Measurements from ENCODE around the gene SIRT5.

Gene SIRT5

DNA sequence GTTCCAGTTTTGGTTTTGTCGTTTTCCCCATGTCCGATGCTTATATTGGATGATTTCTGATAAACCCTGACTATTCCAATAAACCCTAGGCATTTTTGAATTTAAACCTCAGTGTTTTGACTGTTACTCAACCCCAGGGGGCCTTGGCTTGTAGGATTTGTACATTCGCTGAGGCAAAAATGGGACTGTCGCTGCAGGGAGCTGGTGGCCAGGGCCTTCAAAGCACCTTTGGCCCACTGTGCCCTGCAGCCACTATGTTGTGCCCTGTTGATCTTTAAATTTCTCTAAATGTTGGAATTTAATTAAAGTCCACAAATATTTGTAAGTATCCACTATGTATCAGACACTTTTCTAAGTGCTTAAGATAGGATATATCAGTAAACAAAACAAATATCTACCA is 31.2 kb downstream of the SIRT5 start:
- no peak overlapping the region for H2AFZ ChIP-seq (ENCODE audit: low read length)
- H3K9ac ChIP-seq (ENCODE audit: low read depth, low read length, poor library complexity, severe bottlenecking): no peak overlapping the region
- no peak overlapping the region for H3K4me3 ChIP-seq (ENCODE audit: low read length, poor library complexity, severe bottlenecking)
- no peaks in the 10 kb centered on the region for H3K36me3 ChIP-seq (ENCODE audit: insufficient read depth, low read length)
- H3K79me2 ChIP-seq (ENCODE audit: insufficient read depth, low read length): no peaks in the 10 kb centered on the region
- no peaks in the 10 kb centered on the region for H3K4me1 ChIP-seq (ENCODE audit: insufficient read depth, low read length, poor library complexity, severe bottlenecking)
- TF ChIP-seq, protein P1, sequence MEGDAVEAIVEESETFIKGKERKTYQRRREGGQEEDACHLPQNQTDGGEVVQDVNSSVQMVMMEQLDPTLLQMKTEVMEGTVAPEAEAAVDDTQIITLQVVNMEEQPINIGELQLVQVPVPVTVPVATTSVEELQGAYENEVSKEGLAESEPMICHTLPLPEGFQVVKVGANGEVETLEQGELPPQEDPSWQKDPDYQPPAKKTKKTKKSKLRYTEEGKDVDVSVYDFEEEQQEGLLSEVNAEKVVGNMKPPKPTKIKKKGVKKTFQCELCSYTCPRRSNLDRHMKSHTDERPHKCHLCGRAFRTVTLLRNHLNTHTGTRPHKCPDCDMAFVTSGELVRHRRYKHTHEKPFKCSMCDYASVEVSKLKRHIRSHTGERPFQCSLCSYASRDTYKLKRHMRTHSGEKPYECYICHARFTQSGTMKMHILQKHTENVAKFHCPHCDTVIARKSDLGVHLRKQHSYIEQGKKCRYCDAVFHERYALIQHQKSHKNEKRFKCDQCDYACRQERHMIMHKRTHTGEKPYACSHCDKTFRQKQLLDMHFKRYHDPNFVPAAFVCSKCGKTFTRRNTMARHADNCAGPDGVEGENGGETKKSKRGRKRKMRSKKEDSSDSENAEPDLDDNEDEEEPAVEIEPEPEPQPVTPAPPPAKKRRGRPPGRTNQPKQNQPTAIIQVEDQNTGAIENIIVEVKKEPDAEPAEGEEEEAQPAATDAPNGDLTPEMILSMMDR (conservative IDR thresholded peaks at IDR 0.05; ENCODE audit: low read length): no peak
- no peak for TF ChIP-seq EZH2phosphoT487 (IDR thresholded peaks at IDR 0.05; ENCODE audit: borderline replicate concordance)
- H3K9me2 ChIP-seq (replicated peaks; ENCODE audit: low read depth, low read length): no peaks in the 10 kb centered on the region
- H4K20me1 ChIP-seq (ENCODE audit: insufficient read depth, low read length, poor library complexity, severe bottlenecking): no peaks in the 10 kb centered on the region
- H3K27me3 ChIP-seq (ENCODE audit: insufficient read depth, low read length, poor library complexity, severe bottlenecking): no peaks in the 10 kb centered on the region
- H3K9me3 ChIP-seq (ENCODE audit: insufficient read depth, low read depth, low read length): no peaks in the 10 kb centered on the region
- H3K4me2 ChIP-seq (ENCODE audit: low read depth, low read length, poor library complexity, severe bottlenecking): no peak overlapping the region
- H3F3A ChIP-seq (ENCODE audit: low read depth): no peaks in the 10 kb centered on the region

DNA sequence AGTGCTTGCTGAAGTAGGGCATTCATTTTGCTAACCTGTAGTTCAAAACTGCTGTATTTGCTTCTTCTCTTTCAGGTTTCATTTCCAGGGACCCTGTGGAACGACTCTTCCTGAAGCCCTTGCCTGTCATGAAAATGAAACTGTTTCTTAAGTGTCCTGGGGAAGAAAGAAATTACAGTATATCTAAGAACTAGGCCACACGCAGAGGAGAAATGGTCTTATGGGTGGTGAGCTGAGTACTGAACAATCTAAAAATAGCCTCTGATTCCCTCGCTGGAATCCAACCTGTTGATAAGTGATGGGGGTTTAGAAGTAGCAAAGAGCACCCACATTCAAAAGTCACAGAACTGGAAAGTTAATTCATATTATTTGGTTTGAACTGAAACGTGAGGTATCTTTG is 37.3 kb downstream of the SIRT5 start:
- Histone ChIP-seq H3F3A (ENCODE audit: low read depth) (0 out of 2 replicates have a peak, but pooled peaks cover 3% of the 10 kb centered on the region), H3K79me2 (ENCODE audit: insufficient read depth, low read length) (peaks cover 31% of the 10 kb centered on the region), H3K4me2 (ENCODE audit: low read depth, low read length, poor library complexity, severe bottlenecking) (no peak overlapping the region), H3K4me1 (ENCODE audit: insufficient read depth, low read length, poor library complexity, severe bottlenecking) (peaks cover 27% of the 10 kb centered on the region), H2AFZ (ENCODE audit: low read length) (peak overlapping the region; percentile 18; the same call in 1 of the 2 replicates), H3K9me2 (replicated peaks; ENCODE audit: low read depth, low read length) (no peaks in the 10 kb centered on the region), H3K4me3 (ENCODE audit: low read length, poor library complexity, severe bottlenecking) (no peak overlapping the region), H3K27me3 (ENCODE audit: insufficient read depth, low read length, poor library complexity, severe bottlenecking) (no peaks in the 10 kb centered on the region), H3K9ac (ENCODE audit: low read depth, low read length, poor library complexity, severe bottlenecking) (peak overlapping the region; percentile 36), H3K9me3 (ENCODE audit: insufficient read depth, low read depth, low read length) (no peaks in the 10 kb centered on the region), H4K20me1 (ENCODE audit: insufficient read depth, low read length, poor library complexity, severe bottlenecking) (peaks cover 14% of the 10 kb centered on the region), H3K36me3 (ENCODE audit: insufficient read depth, low read length) (no peaks in the 10 kb centered on the region)
- TF ChIP-seq, protein P1 (conservative IDR thresholded peaks at IDR 0.05; ENCODE audit: low read length): no peak
- TF ChIP-seq EZH2phosphoT487 (IDR thresholded peaks at IDR 0.05; ENCODE audit: borderline replicate concordance): no peak

DNA sequence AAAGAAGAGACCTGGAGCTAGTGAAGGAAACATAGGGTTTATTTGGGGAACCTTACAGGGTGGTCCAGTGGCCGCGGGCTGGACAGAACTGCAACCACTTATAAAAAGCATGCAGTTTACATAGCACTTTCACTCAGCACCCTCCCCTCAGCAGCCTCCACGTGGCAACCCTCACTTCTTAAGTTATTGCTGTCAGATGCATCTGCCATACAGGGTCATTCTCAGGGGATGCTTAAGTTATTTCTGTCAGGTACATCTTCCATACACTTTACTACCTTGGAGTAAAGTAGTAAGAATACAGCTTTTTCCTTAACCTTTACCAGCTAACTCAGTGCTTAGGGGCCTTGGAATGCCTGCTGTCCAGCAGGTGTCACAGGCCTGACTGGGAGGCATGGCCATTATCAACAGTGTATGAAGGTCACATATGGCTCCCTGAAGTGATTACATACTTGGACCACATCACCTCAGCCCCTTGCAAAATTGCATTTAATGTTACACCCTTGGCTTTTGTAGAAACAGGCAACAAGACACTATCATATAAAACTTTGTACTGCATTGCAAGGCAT is 38.7 kb downstream of the SIRT5 start:
- Histone ChIP-seq H3K9me2 (replicated peaks; ENCODE audit: low read depth, low read length) (no peaks in the 10 kb centered on the region), H3K27me3 (ENCODE audit: insufficient read depth, low read length, poor library complexity, severe bottlenecking) (no peaks in the 10 kb centered on the region), H3K4me1 (ENCODE audit: insufficient read depth, low read length, poor library complexity, severe bottlenecking) (peaks cover 38% of the 10 kb centered on the region), H2AFZ (ENCODE audit: low read length) (no peak overlapping the region), H3K36me3 (ENCODE audit: insufficient read depth, low read length) (peaks cover 9% of the 10 kb centered on the region; the same call in 1 of the 2 replicates), H3K79me2 (ENCODE audit: insufficient read depth, low read length) (peaks cover 43% of the 10 kb centered on the region), H3F3A (ENCODE audit: low read depth) (0 out of 2 replicates have a peak, but pooled peaks cover 3% of the 10 kb centered on the region), H3K4me2 (ENCODE audit: low read depth, low read length, poor library complexity, severe bottlenecking) (peak overlapping the region; percentile 96), H3K9ac (ENCODE audit: low read depth, low read length, poor library complexity, severe bottlenecking) (peak overlapping the region; percentile 85), H4K20me1 (ENCODE audit: insufficient read depth, low read length, poor library complexity, severe bottlenecking) (peaks cover 26% of the 10 kb centered on the region), H3K9me3 (ENCODE audit: insufficient read depth, low read depth, low read length) (no peaks in the 10 kb centered on the region), H3K4me3 (ENCODE audit: low read length, poor library complexity, severe bottlenecking) (peak overlapping the region; percentile 98)
- no peak for TF ChIP-seq EZH2phosphoT487 (IDR thresholded peaks at IDR 0.05; ENCODE audit: borderline replicate concordance)
- TF ChIP-seq, protein P1 (conservative IDR thresholded peaks at IDR 0.05; ENCODE audit: low read length): no peak
